ENCODE data around the gene OXSM. TPM values are rescaled to one million over a fixed set of nuclear protein-coding genes. Genes with fewer than 3 reads are reported as not detected.

Gene OXSM
- total RNA-seq (1 to 10 TPM; 8.6 to 8.9 TPM), polyA plus RNA-seq (ENCODE audit: insufficient read length in 6 of 6) (10 to 100 TPM; 16.1 to 22.9 (median 20.0) TPM)
- long read RNA-seq, donor 1, partial matches to known transcripts, result 13 of 19 reads
- long read RNA-seq, donor 1, other reads (novel, unspliced or antisense), result 0 of 19 reads
- long read RNA-seq, donor 2, partial matches to known transcripts, result 16 of 20 reads
- long read RNA-seq, donor 2, other reads (novel, unspliced or antisense), result 0 of 20 reads
- long read RNA-seq, donor 3, transcript OXSM-201 (3 exons, 1,519 nt), result major isoform, 10 of 16 reads
- long read RNA-seq, donor 3, partial matches to known transcripts, result 5 of 16 reads
- long read RNA-seq, donor 3, other reads (novel, unspliced or antisense), result 0 of 16 reads
- long read RNA-seq, donor 4, partial matches to known transcripts, result 0 of 5 reads
- long read RNA-seq, donor 4, other reads (novel, unspliced or antisense), result 0 of 5 reads
- long read RNA-seq, donor 5, transcript OXSM-201 (3 exons, 1,519 nt), result major isoform, 8 of 15 reads
- long read RNA-seq, donor 5, partial matches to known transcripts, result 7 of 15 reads
- long read RNA-seq, donor 5, other reads (novel, unspliced or antisense), result 0 of 15 reads
- long read RNA-seq, donor 6, transcript OXSM-201 (3 exons, 1,519 nt), result major isoform, 6 of 20 reads
- long read RNA-seq, donor 6, partial matches to known transcripts, result 13 of 20 reads
- long read RNA-seq, donor 6, other reads (novel, unspliced or antisense), result 0 of 20 reads
- long read RNA-seq, donor 7, partial matches to known transcripts, result 5 of 11 reads
- long read RNA-seq, donor 7, other reads (novel, unspliced or antisense), result 0 of 11 reads
- long read RNA-seq, donor 8, transcript OXSM-201 (3 exons, 1,519 nt), result major isoform, 7 of 8 reads
- long read RNA-seq, donor 8, partial matches to known transcripts, result 0 of 8 reads
- long read RNA-seq, donor 8, other reads (novel, unspliced or antisense), result 0 of 8 reads
- long read RNA-seq, donor 9, result 0 reads
- long read RNA-seq, donor 10, transcript OXSM-201 (3 exons, 1,519 nt), result major isoform, 5 of 9 reads
- long read RNA-seq, donor 10, partial matches to known transcripts, result 1 of 9 reads
- long read RNA-seq, donor 10, other reads (novel, unspliced or antisense), result 3 of 9 reads
- long read RNA-seq, donor 11, partial matches to known transcripts, result 5 of 8 reads
- long read RNA-seq, donor 11, other reads (novel, unspliced or antisense), result 0 of 8 reads
- long read RNA-seq, donor 12, transcript OXSM-201 (3 exons, 1,519 nt), result major isoform, 5 of 15 reads
- long read RNA-seq, donor 12, partial matches to known transcripts, result 10 of 15 reads
- long read RNA-seq, donor 12, other reads (novel, unspliced or antisense), result 0 of 15 reads

DNA sequence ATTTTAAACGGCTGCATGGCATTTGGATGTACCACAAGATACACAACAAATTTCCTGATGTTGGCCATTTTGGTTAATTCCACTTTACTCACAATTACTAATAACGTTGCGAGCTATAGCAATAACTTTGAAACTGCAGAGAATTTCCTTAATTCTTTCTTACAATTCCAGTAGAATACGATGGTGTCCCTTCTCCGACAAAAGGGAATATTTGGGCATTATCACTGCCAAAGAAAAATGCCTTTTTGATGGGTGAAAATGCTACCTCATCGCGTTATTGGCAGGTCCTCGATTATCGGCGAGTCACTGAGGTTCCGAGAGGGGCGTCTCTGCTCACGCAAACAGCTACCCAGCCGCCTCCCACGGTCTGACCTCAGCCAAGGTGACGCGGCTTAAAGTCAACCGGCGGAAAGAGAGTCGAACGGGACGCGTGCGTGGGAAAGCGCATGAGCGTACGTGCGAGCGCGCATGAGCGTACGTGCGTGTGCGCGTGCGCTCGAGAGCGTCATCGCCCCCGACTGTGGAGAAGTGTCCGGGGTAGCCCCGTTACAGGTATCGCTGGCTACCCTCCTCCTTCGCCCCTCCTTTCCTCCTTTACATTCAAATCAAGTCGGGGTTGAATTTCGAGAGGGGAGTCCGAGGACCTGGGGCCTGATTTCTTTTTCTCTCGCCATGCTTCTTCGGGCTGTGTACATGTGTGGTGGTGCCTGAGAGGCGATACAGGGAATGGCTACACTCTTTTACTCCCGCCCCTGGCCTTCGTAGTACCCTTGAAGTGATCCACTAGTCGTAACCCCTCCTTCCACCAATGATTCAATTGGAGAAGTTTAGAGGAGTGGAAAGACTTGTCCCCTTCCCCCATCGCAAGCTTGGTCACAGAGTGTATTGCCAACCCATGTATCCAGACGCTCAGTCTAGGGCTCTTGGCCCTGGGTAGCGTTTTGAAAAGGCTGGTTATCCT lies at the start of gene OXSM:
OXSM (plus strand) TSS at position 495 of the 961 bp plus-strand sequence. CDS start 931 bp downstream, outside the sequence.
- peak within 1 kb of the TSS; percentile 57 to 68 for H3K4me3 ChIP-seq
- H3K27ac ChIP-seq, result peak within 1 kb of the TSS; percentile 85 to 89
- peaks cover 14 to 37% of the 10 kb centered on the region in 2 donors for H3K4me1 ChIP-seq
- intact Hi-C loops (cut with DNase I), result loop anchor here in 1 of 2 donors (10.0 kb wide), 1 partner anchor 125 kb away; the partner anchor contains the start of gene TOP2B
- DNase-seq (peak; percentile 88 to 96 (median 94)), ATAC-seq (peak; percentile 98)
- TF ChIP-seq CTCF (IDR thresholded peaks at IDR 0.05), result no peak
- no peaks in the 10 kb centered on the region for H3K9me3 ChIP-seq
- H3K36me3 ChIP-seq, result peaks cover 0 to 7% of the 10 kb centered on the region in 2 donors
- H3K27me3 ChIP-seq, result no peaks in the 10 kb centered on the region

GRCh38 chr3:25744470-25744869 lies 45.4 kb upstream of the OXSM start:
- Histone ChIP-seq H3K27me3 (no peaks in the 10 kb centered on the region), H3K27ac (no peak overlapping the region), H3K9me3 (no peaks in the 10 kb centered on the region), H3K4me1 (peaks cover 0 to 1% of the 10 kb centered on the region in 2 donors), H3K36me3 (peaks cover 0 to 36% of the 10 kb centered on the region in 2 donors), H3K4me3 (no peak overlapping the region)
- intact Hi-C loops (cut with DNase I), result no loop called here
- ATAC-seq, result no peak
- no peak for DNase-seq
- TF ChIP-seq CTCF (IDR thresholded peaks at IDR 0.05), result no peak

- no peaks in the 10 kb centered on the region for H3K9me3 ChIP-seq
- no peak for ATAC-seq
- H3K4me3 ChIP-seq, result no peak overlapping the region
- no peaks in the 10 kb centered on the region for H3K27me3 ChIP-seq
- H3K36me3 ChIP-seq, result peaks cover 0 to 50% of the 10 kb centered on the region in 2 donors
- no peak overlapping the region for H3K27ac ChIP-seq
- intact Hi-C loops (cut with DNase I), result no loop called here
- H3K4me1 ChIP-seq, result peaks cover 0 to 7% of the 10 kb centered on the region in 2 donors
- no peak for TF ChIP-seq CTCF (IDR thresholded peaks at IDR 0.05)
- no peak for DNase-seq
Observed at GRCh38 chr3:25747033-25747432, 42.9 kb upstream of the OXSM start.

DNA sequence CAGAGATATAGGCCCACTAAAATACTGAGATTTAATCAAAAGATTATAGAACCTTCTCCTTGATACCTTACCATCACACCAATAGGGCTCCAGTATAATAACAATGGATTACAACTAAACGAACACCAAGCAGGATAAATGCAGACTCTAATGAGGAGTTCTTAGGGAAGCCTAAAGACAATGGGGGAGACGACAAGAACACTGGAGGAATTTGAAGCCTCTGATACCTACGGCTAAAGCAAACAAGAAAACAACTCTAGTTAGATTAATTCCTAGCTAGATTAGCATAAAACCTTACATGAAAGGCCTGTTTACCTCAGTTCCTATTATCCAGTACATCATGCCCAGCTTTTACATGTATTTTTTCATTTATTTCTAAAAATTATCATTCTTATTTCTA lies 41.7 kb upstream of the OXSM start:
- intact Hi-C loops (cut with DNase I), result no loop called here
- Histone ChIP-seq H3K27ac (no peak overlapping the region), H3K4me3 (no peak overlapping the region), H3K9me3 (no peaks in the 10 kb centered on the region), H3K27me3 (no peaks in the 10 kb centered on the region), H3K36me3 (peaks cover 0 to 43% of the 10 kb centered on the region in 2 donors), H3K4me1 (peaks cover 0 to 7% of the 10 kb centered on the region in 2 donors)
- DNase-seq (no peak), ATAC-seq (no peak)
- no peak for TF ChIP-seq CTCF (IDR thresholded peaks at IDR 0.05)
